SK-N-SH (cell line): ENCODE results near the gene RPS27L. TPM values are rescaled to one million over a fixed set of nuclear protein-coding genes. Genes with fewer than 3 reads are reported as not detected.

ENCODE experiments used
- CTCF ChIA-PET: fragments of 300-600, 350-600 bp; formaldehyde crosslinking; extraction: SDS; loops from one replicate; lab custom pipeline; 2021; lab: Yijun Ruan, JAX
- POLR2A ChIA-PET: fragments of 350-600 bp; sonication (Branson Sonifier 250); formaldehyde crosslinking; extraction: SDS; loops from one replicate; lab custom pipeline; 2020; ENCODE audit warnings: antibody characterized with exemption, inconsistent platforms; lab: Yijun Ruan, JAX
- DNase-seq: peaks from one replicate; pipeline ENCODE4 v3.0.0; 2012
- H2AFZ ChIP-seq: fragments of 200-600 bp; sonication (generic); 2 replicates; pipeline ENCODE4 v1.8.1; 2016; ENCODE audit warnings: antibody characterized with exemption, mild to moderate bottlenecking, low read depth
- H3F3A ChIP-seq: fragments of 200-600 bp; sonication (generic); replicated peaks from 2 replicates; pipeline ENCODE3; 2016; ENCODE audit warnings: antibody characterized with exemption, mild to moderate bottlenecking; ENCODE audit not compliant: insufficient read depth
- H3K27ac ChIP-seq, 2 experiments: fragments of 200-500 bp in 1 of 2; fragments of 200-600 bp in 1 of 2; sonication (Bioruptor generic) in 1 of 2; sonication (generic), shearing (Covaris generic) in 1 of 2; 2 replicates each; pipeline versions ENCODE4 v1.5.1 to v1.6.1; 2014 to 2016; ENCODE audit warnings: low read depth in 2 of 2, inconsistent platforms in 1 of 2, low read length in 1 of 2, mild to moderate bottlenecking in 1 of 2, mixed read lengths in 1 of 2
- H3K27me3 ChIP-seq: fragments of 200-600 bp; sonication (generic), shearing (Covaris generic); 2 replicates; pipeline ENCODE4 v1.6.1; 2016; ENCODE audit warnings: mixed run types; ENCODE audit not compliant: insufficient read depth
- H3K36me3 ChIP-seq, 2 experiments: fragments of 200-500 bp in 1 of 2; fragments of 200-600 bp in 1 of 2; sonication (Bioruptor generic) in 1 of 2; sonication (generic) in 1 of 2; replicated peaks in 1 of 2; 2 replicates each; pipeline versions ENCODE3 to v1.5.1; 2014 to 2016; ENCODE audit warnings: low read length in 1 of 2, mild to moderate bottlenecking in 1 of 2; ENCODE audit not compliant: insufficient read depth in 2 of 2, control insufficient read depth in 1 of 2
- H3K4me1 ChIP-seq, 2 experiments: fragments of 200-500 bp in 1 of 2; fragments of 200-600 bp in 1 of 2; sonication (Bioruptor generic) in 1 of 2; sonication (generic), shearing (Covaris generic) in 1 of 2; 2 replicates each; pipeline versions ENCODE4 v1.5.1 to v1.6.1; 2014 to 2016; ENCODE audit warnings: low read depth in 1 of 2, low read length in 1 of 2, mixed run types in 1 of 2; ENCODE audit not compliant: insufficient read depth in 2 of 2, control insufficient read depth in 1 of 2
- H3K4me2 ChIP-seq: fragments of 200-600 bp; sonication (generic), shearing (Covaris generic); 2 replicates; pipeline ENCODE4 v1.6.1; 2017; ENCODE audit warnings: mixed run types
- H3K4me3 ChIP-seq, 2 experiments: fragments of 200-500 bp in 1 of 2; fragments of 200-600 bp in 1 of 2; sonication (Bioruptor generic) in 1 of 2; sonication (generic), shearing (Covaris generic) in 1 of 2; 2 replicates each; pipeline versions ENCODE4 v1.5.1 to v1.8.1; 2014 to 2016; ENCODE audit warnings: low read depth in 2 of 2, inconsistent platforms in 1 of 2, low read length in 1 of 2, mild to moderate bottlenecking in 1 of 2, mixed read lengths in 1 of 2, moderate library complexity in 1 of 2
- H3K79me2 ChIP-seq: fragments of 200-600 bp; sonication (generic); 2 replicates; pipeline ENCODE4 v1.8.1; 2017; ENCODE audit warnings: mild to moderate bottlenecking; ENCODE audit not compliant: insufficient read depth
- H3K9ac ChIP-seq: fragments of 200-600 bp; sonication (generic); 2 replicates; pipeline ENCODE4 v1.6.1; 2017; ENCODE audit warnings: mixed run types
- H3K9me2 ChIP-seq: fragments of 200-600 bp; sonication (generic); 2 replicates; pipeline ENCODE4 v1.6.1; 2017; ENCODE audit warnings: mixed run types
- H3K9me3 ChIP-seq: fragments of 200-600 bp; sonication (generic); 2 replicates; pipeline ENCODE4 v1.6.1; 2017; ENCODE audit warnings: mixed run types, mild to moderate bottlenecking, moderate library complexity
- H4K20me1 ChIP-seq: fragments of 200-600 bp; sonication (generic); 2 replicates; pipeline ENCODE4 v1.6.1; 2017; ENCODE audit warnings: mild to moderate bottlenecking, mixed run types; ENCODE audit not compliant: insufficient read depth
- CHD2 ChIP-seq: fragments of 150-350 bp; IDR thresholded peaks from 2 replicates; pipeline ENCODE4 v1.6.1; 2018; ENCODE audit warnings: low read length; ENCODE audit not compliant: partially characterized antibody
- EP300 ChIP-seq, 2 experiments: IDR thresholded peaks; 2 replicates each; pipeline versions ENCODE4 v1.4.0 to v1.6.1; 2012; ENCODE audit warnings: borderline replicate concordance in 1 of 2, low read depth in 1 of 2, low read length in 1 of 2
- EZH2phosphoT487 ChIP-seq: fragments of 200-600 bp; sonication (generic); IDR thresholded peaks from 2 replicates; pipeline ENCODE4 v1.6.1; 2017; ENCODE audit warnings: low read depth, mixed run types, mild to moderate bottlenecking, antibody characterized with exemption, moderate library complexity, borderline replicate concordance
- FOSL2 ChIP-seq: IDR thresholded peaks from 2 replicates; pipeline ENCODE4 v1.4.0; 2012; ENCODE audit warnings: low read depth, mild to moderate bottlenecking, moderate library complexity, borderline replicate concordance
- FOXJ3 ChIP-seq: sonication (generic); formaldehyde crosslinking; IDR thresholded peaks from 2 replicates; pipeline ENCODE4 v1.5.1; 2020; ENCODE audit warnings: mild to moderate bottlenecking, missing genetic modification reagents
- FOXM1 ChIP-seq: IDR thresholded peaks from 2 replicates; pipeline ENCODE4 v1.4.0; 2012; ENCODE audit warnings: low read depth, mild to moderate bottlenecking
- GABPA ChIP-seq: IDR thresholded peaks from 2 replicates; pipeline ENCODE4 v1.4.0; 2012; ENCODE audit warnings: low read depth, mild to moderate bottlenecking
- GATA2 ChIP-seq: sonication (generic); formaldehyde crosslinking; IDR thresholded peaks from 2 replicates; pipeline ENCODE4 v1.5.0; 2020; ENCODE audit warnings: mild to moderate bottlenecking, missing genetic modification reagents
- JUND ChIP-seq: IDR thresholded peaks from 2 replicates; pipeline ENCODE4 v1.4.0; 2012
- MEF2A ChIP-seq: IDR thresholded peaks from 2 replicates; pipeline ENCODE4 v1.4.0; 2012; ENCODE audit warnings: low read depth, borderline replicate concordance
- MXI1 ChIP-seq: IDR thresholded peaks from 2 replicates; pipeline ENCODE4 v1.6.1; 2012; ENCODE audit warnings: mild to moderate bottlenecking, low read depth, low read length, improper control_type of control experiment
- NFIC ChIP-seq: IDR thresholded peaks from 2 replicates; pipeline ENCODE4 v1.4.0; 2012; ENCODE audit warnings: borderline replicate concordance
- NRF1 ChIP-seq: IDR thresholded peaks from 2 replicates; pipeline ENCODE4 v1.6.1; 2012; ENCODE audit warnings: low read depth, mild to moderate bottlenecking, low read length
- POLR2AphosphoS5 ChIP-seq: IDR thresholded peaks from 2 replicates; pipeline ENCODE4 v1.6.1; 2012; ENCODE audit warnings: low read depth, low read length
- RAD21 ChIP-seq: IDR thresholded peaks from 2 replicates; pipeline ENCODE4 v1.6.1; 2012; ENCODE audit warnings: mild to moderate bottlenecking, low read length
- RCOR1 ChIP-seq: fragments of 150-350 bp; IDR thresholded peaks from 2 replicates; pipeline ENCODE4 v1.6.1; 2017; ENCODE audit warnings: antibody characterized with exemption, low read length
- RFX5 ChIP-seq: IDR thresholded peaks from 2 replicates; pipeline ENCODE4 v1.6.1; 2012; ENCODE audit warnings: mild to moderate bottlenecking, improper control_type of control experiment, low read length
- RXRA ChIP-seq: IDR thresholded peaks from 2 replicates; pipeline ENCODE4 v1.4.0; 2012; ENCODE audit warnings: low read depth, mild to moderate bottlenecking, borderline replicate concordance
- SIN3A ChIP-seq: IDR thresholded peaks from 2 replicates; pipeline ENCODE4 v1.6.1; 2012; ENCODE audit warnings: low read depth, mild to moderate bottlenecking, low read length, moderate library complexity, borderline replicate concordance
- SMC3 ChIP-seq: IDR thresholded peaks from 2 replicates; pipeline ENCODE4 v1.6.1; 2012; ENCODE audit warnings: low read depth, low read length, improper control_type of control experiment
- TCF12 ChIP-seq: IDR thresholded peaks from 2 replicates; pipeline ENCODE4 v1.4.0; 2012
- TEAD4 ChIP-seq: IDR thresholded peaks from 2 replicates; pipeline ENCODE4 v1.4.0; 2012; ENCODE audit warnings: mild to moderate bottlenecking, borderline replicate concordance; ENCODE audit not compliant: insufficient read depth
- YY1 ChIP-seq: IDR thresholded peaks from 2 replicates; pipeline ENCODE4 v1.4.0; 2012; ENCODE audit warnings: low read depth, mild to moderate bottlenecking
- WGBS: methylation state at CpG from one replicate; pipeline ENCODE4 v1.1.6; 2017; ENCODE audit warnings: low lambda C conversion rate; 5-methylcytosine and 5-hydroxymethylcytosine counted together
- polyA plus RNA-seq, 3 experiments: library from polyadenylated mRNA; depleted of rRNA; stranded (reverse); fragments of >200 nt; gene quantifications; 2 replicates each; pipeline ENCODE4 v1.2.3, GENCODE V29; 2012
- TF ChIP-seq, protein P1 (sequence below): IDR thresholded peaks from 2 replicates; pipeline ENCODE4 v1.4.0; 2012; ENCODE audit warnings: low read depth
- TF ChIP-seq, protein P2 (sequence below): IDR thresholded peaks from 2 replicates; pipeline ENCODE4 v1.4.0; 2012; ENCODE audit warnings: low read depth, borderline replicate concordance
- TF ChIP-seq, protein P3 (sequence below): IDR thresholded peaks from 2 replicates; pipeline ENCODE4 v1.4.0; 2012; ENCODE audit warnings: low read depth, borderline replicate concordance
- TF ChIP-seq, protein P4 (sequence below): fragments of 200-600 bp; sonication (generic); IDR thresholded peaks from 2 replicates; pipeline ENCODE4 v1.6.1; 2017; ENCODE audit warnings: antibody characterized with exemption, mild to moderate bottlenecking, moderate library complexity
- TF ChIP-seq, protein P5 (sequence below): IDR thresholded peaks from 2 replicates; pipeline ENCODE4; 2012
- TF ChIP-seq, protein P6 (sequence below): fragments of 150-350 bp; IDR thresholded peaks from 2 replicates; pipeline ENCODE4 v1.6.1; 2016; ENCODE audit warnings: mild to moderate bottlenecking, low read depth, low read length

The RPS27L gene
- polyA plus RNA-seq, 1 of the 3 experiments (the other 2 are of a cell fraction) = 319 TPM

DNA sequence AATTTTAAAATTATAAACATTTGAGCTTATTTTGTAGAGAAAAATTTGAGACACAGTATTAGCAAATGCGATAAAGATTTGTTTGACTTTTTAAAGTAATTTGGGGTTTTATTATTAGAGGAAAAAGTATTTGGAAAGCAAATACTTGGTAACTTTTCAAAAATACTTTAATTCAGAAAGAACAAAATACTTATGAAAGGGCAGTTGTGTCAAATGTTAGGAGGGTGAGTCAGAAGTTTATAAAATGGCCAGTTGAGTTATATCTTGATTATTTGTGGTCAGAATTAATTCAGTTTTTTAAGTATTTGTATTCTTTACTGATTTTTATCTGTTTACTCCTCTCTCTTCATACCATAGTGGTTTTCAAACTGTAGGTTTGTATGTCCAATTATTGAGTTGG is 23.5 kb downstream of the RPS27L start:
- Histone ChIP-seq H3F3A (peaks cover 60% of the 10 kb centered on the region), H3K4me3 (no peak overlapping the region), H3K36me3 (peaks cover 9 to 37% of the 10 kb centered on the region in 2 experiments), H3K4me1 (peaks cover 0 to 33% of the 10 kb centered on the region in 2 experiments; a peak in 2 of 4 replicates), H3K27ac (peak overlapping the region; percentile 50 to 91; a peak in 3 of 4 replicates), H3K9ac (peak overlapping the region; percentile 24; the same call in 1 of the 2 replicates), H3K9me2 (no peaks in the 10 kb centered on the region), H3K4me2 (peak overlapping the region; percentile 63), H3K79me2 (peaks cover 24% of the 10 kb centered on the region; the same call in 1 of the 2 replicates), H2AFZ (no peak overlapping the region), H4K20me1 (no peaks in the 10 kb centered on the region), H3K27me3 (no peaks in the 10 kb centered on the region), H3K9me3 (no peaks in the 10 kb centered on the region)
- ChIA-PET POLR2A (no interaction called here), CTCF (no interaction called here)
- WGBS = 45% methylated on average over 1 of the region's 1 CpG
- no peak for DNase-seq
- TF ChIP-seq, protein P1, sequence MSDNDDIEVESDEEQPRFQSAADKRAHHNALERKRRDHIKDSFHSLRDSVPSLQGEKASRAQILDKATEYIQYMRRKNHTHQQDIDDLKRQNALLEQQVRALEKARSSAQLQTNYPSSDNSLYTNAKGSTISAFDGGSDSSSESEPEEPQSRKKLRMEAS = no peak
- TF ChIP-seq GABPA = no peak
- TF ChIP-seq NRF1 = no peak
- TF ChIP-seq, protein P2, sequence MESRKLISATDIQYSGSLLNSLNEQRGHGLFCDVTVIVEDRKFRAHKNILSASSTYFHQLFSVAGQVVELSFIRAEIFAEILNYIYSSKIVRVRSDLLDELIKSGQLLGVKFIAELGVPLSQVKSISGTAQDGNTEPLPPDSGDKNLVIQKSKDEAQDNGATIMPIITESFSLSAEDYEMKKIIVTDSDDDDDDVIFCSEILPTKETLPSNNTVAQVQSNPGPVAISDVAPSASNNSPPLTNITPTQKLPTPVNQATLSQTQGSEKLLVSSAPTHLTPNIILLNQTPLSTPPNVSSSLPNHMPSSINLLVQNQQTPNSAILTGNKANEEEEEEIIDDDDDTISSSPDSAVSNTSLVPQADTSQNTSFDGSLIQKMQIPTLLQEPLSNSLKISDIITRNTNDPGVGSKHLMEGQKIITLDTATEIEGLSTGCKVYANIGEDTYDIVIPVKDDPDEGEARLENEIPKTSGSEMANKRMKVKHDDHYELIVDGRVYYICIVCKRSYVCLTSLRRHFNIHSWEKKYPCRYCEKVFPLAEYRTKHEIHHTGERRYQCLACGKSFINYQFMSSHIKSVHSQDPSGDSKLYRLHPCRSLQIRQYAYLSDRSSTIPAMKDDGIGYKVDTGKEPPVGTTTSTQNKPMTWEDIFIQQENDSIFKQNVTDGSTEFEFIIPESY = no peak
- TF ChIP-seq MEF2A = 0 out of 2 replicates have a peak, but pooled peaks have one; percentile 31
- TF ChIP-seq FOXM1 = no peak
- TF ChIP-seq RFX5 = no peak
- peak in 1 of 2 experiments; percentile 68; a peak in 1 of 4 replicates for TF ChIP-seq EP300 (IDR thresholded peaks at IDR 0.05; ENCODE audit: borderline replicate concordance in 1 of 2, low read depth in 1 of 2, low read length in 1 of 2)
- TF ChIP-seq FOSL2 = peak; percentile 63; the same call in 1 of the 2 replicates
- peak; percentile 46; the same call in 1 of the 2 replicates for TF ChIP-seq NFIC
- no peak for TF ChIP-seq MXI1
- no peak for TF ChIP-seq GATA2 (CRISPR knock-in tag)
- no peak for TF ChIP-seq RCOR1
- no peak for TF ChIP-seq EZH2phosphoT487
- no peak for TF ChIP-seq RAD21
- TF ChIP-seq SMC3 = no peak
- TF ChIP-seq, protein P3, sequence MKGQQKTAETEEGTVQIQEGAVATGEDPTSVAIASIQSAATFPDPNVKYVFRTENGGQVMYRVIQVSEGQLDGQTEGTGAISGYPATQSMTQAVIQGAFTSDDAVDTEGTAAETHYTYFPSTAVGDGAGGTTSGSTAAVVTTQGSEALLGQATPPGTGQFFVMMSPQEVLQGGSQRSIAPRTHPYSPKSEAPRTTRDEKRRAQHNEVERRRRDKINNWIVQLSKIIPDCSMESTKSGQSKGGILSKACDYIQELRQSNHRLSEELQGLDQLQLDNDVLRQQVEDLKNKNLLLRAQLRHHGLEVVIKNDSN = no peak
- TF ChIP-seq JUND = peak; percentile 76
- no peak for TF ChIP-seq POLR2AphosphoS5
- peak; percentile 59 for TF ChIP-seq TCF12
- TF ChIP-seq, protein P4, sequence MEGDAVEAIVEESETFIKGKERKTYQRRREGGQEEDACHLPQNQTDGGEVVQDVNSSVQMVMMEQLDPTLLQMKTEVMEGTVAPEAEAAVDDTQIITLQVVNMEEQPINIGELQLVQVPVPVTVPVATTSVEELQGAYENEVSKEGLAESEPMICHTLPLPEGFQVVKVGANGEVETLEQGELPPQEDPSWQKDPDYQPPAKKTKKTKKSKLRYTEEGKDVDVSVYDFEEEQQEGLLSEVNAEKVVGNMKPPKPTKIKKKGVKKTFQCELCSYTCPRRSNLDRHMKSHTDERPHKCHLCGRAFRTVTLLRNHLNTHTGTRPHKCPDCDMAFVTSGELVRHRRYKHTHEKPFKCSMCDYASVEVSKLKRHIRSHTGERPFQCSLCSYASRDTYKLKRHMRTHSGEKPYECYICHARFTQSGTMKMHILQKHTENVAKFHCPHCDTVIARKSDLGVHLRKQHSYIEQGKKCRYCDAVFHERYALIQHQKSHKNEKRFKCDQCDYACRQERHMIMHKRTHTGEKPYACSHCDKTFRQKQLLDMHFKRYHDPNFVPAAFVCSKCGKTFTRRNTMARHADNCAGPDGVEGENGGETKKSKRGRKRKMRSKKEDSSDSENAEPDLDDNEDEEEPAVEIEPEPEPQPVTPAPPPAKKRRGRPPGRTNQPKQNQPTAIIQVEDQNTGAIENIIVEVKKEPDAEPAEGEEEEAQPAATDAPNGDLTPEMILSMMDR = no peak
- no peak for TF ChIP-seq YY1
- TF ChIP-seq, protein P5, sequence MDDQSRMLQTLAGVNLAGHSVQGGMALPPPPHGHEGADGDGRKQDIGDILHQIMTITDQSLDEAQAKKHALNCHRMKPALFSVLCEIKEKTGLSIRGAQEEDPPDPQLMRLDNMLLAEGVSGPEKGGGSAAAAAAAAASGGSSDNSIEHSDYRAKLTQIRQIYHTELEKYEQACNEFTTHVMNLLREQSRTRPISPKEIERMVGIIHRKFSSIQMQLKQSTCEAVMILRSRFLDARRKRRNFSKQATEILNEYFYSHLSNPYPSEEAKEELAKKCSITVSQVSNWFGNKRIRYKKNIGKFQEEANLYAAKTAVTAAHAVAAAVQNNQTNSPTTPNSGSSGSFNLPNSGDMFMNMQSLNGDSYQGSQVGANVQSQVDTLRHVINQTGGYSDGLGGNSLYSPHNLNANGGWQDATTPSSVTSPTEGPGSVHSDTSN = peak; percentile 50; the same call in 1 of the 2 replicates
- peak; percentile 32; the same call in 1 of the 2 replicates for TF ChIP-seq RXRA
- TF ChIP-seq, protein P6, sequence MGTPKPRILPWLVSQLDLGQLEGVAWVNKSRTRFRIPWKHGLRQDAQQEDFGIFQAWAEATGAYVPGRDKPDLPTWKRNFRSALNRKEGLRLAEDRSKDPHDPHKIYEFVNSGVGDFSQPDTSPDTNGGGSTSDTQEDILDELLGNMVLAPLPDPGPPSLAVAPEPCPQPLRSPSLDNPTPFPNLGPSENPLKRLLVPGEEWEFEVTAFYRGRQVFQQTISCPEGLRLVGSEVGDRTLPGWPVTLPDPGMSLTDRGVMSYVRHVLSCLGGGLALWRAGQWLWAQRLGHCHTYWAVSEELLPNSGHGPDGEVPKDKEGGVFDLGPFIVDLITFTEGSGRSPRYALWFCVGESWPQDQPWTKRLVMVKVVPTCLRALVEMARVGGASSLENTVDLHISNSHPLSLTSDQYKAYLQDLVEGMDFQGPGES = no peak
- no peak for TF ChIP-seq SIN3A
- TF ChIP-seq TEAD4 = 0 out of 2 replicates have a peak, but pooled peaks have one; percentile 42
- no peak for TF ChIP-seq CHD2
- no peak for TF ChIP-seq FOXJ3 (CRISPR knock-in tag)
